GM18909 (cell line): Measurements from ENCODE around the gene CPNE6.

ENCODE experiments used
- ATAC-seq: cut with Tn5 transposase; IDR thresholded peaks from one replicate; pipeline ENCODE4 v1.9.1; 2021; ENCODE audit warnings: mild to moderate bottlenecking; ENCODE audit not compliant: unreplicated experiment, poor library complexity

Gene CPNE6

GRCh38 chr14:24122416-24122815, 51.1 kb downstream of the CPNE6 start:
- no peak for ATAC-seq

GRCh38 chr14:24122898-24123297, 51.5 kb downstream of the CPNE6 start:
- ATAC-seq = no peak

- ATAC-seq = peak; percentile 53
Measured at GRCh38 chr14:24123424-24124417, 52.4 kb downstream of the CPNE6 start.

GRCh38 chr14:24126939-24127338, 55.6 kb downstream of the CPNE6 start:
- ATAC-seq = no peak

GRCh38 chr14:24127673-24128072, 56.3 kb downstream of the CPNE6 start:
- ATAC-seq = no peak
